NT2/D1 (cell line): Measurements from ENCODE around the gene FGF22.

Experiments
- SUZ12 ChIP-seq: IDR thresholded peaks from 2 replicates; pipeline ENCODE4 v1.6.1; 2011; ENCODE audit not compliant: insufficient read length, insufficient read depth; ENCODE audit errors: extremely low read depth
- YY1 ChIP-seq: IDR thresholded peaks from 2 replicates; pipeline ENCODE4 v1.6.1; 2011; ENCODE audit not compliant: insufficient read length, insufficient read depth
- ZNF274 ChIP-seq: IDR thresholded peaks from 2 replicates; pipeline ENCODE4 v1.6.1; 2011; ENCODE audit warnings: mild to moderate bottlenecking, low read depth, low read length

- TF ChIP-seq YY1 (no peak), ZNF274 (no peak), SUZ12 (no peak)
Measured at GRCh38 chr19:677601-678436, 38.1 kb downstream of the FGF22 start.
